Astrocyte (in vitro differentiated cells and primary cell): ENCODE measurements around the gene ELMO1. TPM values are rescaled to one million over a fixed set of nuclear protein-coding genes. Genes with fewer than 3 reads are reported as not detected.

Source experiments
- DNase-seq: peaks from one replicate; pipeline ENCODE4 v3.0.0-alpha.2; 2010; ENCODE audit warnings: low read depth
- FAIRE-seq: peaks from 2 replicates; lab custom pipeline; 2011; peaks lifted over from hg19 to GRCh38; lab: Jason Lieb, UNC
- H2AFZ ChIP-seq: 2 replicates; pipeline ENCODE4 v1.6.0; 2012; ENCODE audit warnings: low read depth, low read length, inconsistent platforms
- H3K27ac ChIP-seq: 2 replicates; pipeline ENCODE4 v1.5.1; 2011; ENCODE audit warnings: low read depth, low read length, inconsistent platforms
- H3K27me3 ChIP-seq: 2 replicates; pipeline ENCODE4 v1.6.0; 2011; ENCODE audit warnings: low read length, inconsistent platforms; ENCODE audit not compliant: insufficient read depth
- H3K36me3 ChIP-seq: 2 replicates; pipeline ENCODE4 v1.5.1; 2011; ENCODE audit warnings: low read length, inconsistent platforms; ENCODE audit not compliant: insufficient read depth
- H3K4me1 ChIP-seq: 2 replicates; pipeline ENCODE4 v1.5.1; 2011; ENCODE audit warnings: low read length, inconsistent platforms; ENCODE audit not compliant: insufficient read depth
- H3K4me2 ChIP-seq: 2 replicates; pipeline ENCODE4 v1.6.0; 2012; ENCODE audit warnings: low read length, inconsistent platforms
- H3K4me3 ChIP-seq: 2 replicates; pipeline ENCODE4 v1.5.1; 2011; ENCODE audit warnings: low read depth, mild to moderate bottlenecking, low read length, inconsistent platforms; ENCODE audit not compliant: insufficient read depth
- H3K79me2 ChIP-seq: 2 replicates; pipeline ENCODE4 v1.6.0; 2012; ENCODE audit warnings: mild to moderate bottlenecking, low read length, inconsistent platforms; ENCODE audit not compliant: insufficient read depth
- H3K9ac ChIP-seq: 2 replicates; pipeline ENCODE4 v1.6.0; 2012; ENCODE audit warnings: mild to moderate bottlenecking, low read length, inconsistent platforms
- H3K9me3 ChIP-seq: 2 replicates; pipeline ENCODE4 v1.5.1; 2012; ENCODE audit warnings: low read depth, mild to moderate bottlenecking, low read length, inconsistent platforms; ENCODE audit not compliant: insufficient read depth
- H4K20me1 ChIP-seq: 2 replicates; pipeline ENCODE4 v1.6.0; 2012; ENCODE audit warnings: low read length, inconsistent platforms; ENCODE audit not compliant: insufficient read depth
- H3K27ac Mint-ChIP-seq: one replicate; pipeline ENCODE4 v1.8.0; 2021; ENCODE audit warnings: mild to moderate bottlenecking, mixed read lengths; ENCODE audit not compliant: unreplicated experiment
- H3K27me3 Mint-ChIP-seq: one replicate; pipeline ENCODE4 v1.8.0; 2021; ENCODE audit warnings: low read depth, mixed read lengths; ENCODE audit not compliant: unreplicated experiment
- H3K36me3 Mint-ChIP-seq: one replicate; pipeline ENCODE4 v1.8.0; 2021; ENCODE audit warnings: low read depth, mixed read lengths; ENCODE audit not compliant: unreplicated experiment
- H3K4me1 Mint-ChIP-seq: one replicate; pipeline ENCODE4 v1.8.0; 2021; ENCODE audit warnings: low read depth, mixed read lengths; ENCODE audit not compliant: unreplicated experiment
- H3K4me3 Mint-ChIP-seq: one replicate; pipeline ENCODE4 v1.8.0; 2021; ENCODE audit warnings: mild to moderate bottlenecking, moderate library complexity, mixed read lengths; ENCODE audit not compliant: unreplicated experiment
- H3K9me3 Mint-ChIP-seq: one replicate; pipeline ENCODE4 v1.8.0; 2021; ENCODE audit warnings: mild to moderate bottlenecking, mixed read lengths; ENCODE audit not compliant: unreplicated experiment
- EZH2 ChIP-seq: IDR thresholded peaks from 2 replicates; pipeline ENCODE4 v1.6.1; 2012; ENCODE audit warnings: mild to moderate bottlenecking, low read length, inconsistent platforms; ENCODE audit not compliant: insufficient read depth
- total RNA-seq: library from RNA; stranded (reverse); gene quantifications from 2 replicates; pipeline ENCODE4 v1.2.1, GENCODE V29; 2021
- TF ChIP-seq, protein P1 (sequence below): IDR thresholded peaks from 2 replicates; pipeline ENCODE4 v1.5.1; 2011; ENCODE audit warnings: low read depth, mild to moderate bottlenecking, inconsistent platforms, low read length, moderate library complexity; ENCODE audit not compliant: insufficient read depth

ELMO1 gene
- total RNA-seq, 1 donor from 2014 or later = 20.4 TPM

DNA sequence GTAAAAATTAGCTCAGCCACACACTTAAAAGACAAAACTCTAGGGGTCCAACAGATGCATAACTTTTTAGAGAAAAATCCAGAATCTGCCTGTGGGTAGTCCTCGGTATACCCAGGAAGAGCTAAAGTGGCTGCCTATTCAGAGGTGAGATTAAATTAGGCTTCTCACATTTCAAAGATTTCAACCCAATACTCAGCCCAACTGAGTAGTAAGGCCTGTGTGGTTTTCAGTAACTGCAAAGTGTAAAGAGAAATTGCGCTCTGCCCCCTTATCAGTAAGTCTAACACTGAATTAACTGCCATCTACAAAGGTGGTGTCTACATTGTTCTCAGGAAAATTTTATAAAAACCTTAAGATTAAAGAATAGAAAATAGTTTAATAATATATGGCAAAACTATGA lies 88.2 kb downstream of the ELMO1 start:
- TF ChIP-seq, protein P1, sequence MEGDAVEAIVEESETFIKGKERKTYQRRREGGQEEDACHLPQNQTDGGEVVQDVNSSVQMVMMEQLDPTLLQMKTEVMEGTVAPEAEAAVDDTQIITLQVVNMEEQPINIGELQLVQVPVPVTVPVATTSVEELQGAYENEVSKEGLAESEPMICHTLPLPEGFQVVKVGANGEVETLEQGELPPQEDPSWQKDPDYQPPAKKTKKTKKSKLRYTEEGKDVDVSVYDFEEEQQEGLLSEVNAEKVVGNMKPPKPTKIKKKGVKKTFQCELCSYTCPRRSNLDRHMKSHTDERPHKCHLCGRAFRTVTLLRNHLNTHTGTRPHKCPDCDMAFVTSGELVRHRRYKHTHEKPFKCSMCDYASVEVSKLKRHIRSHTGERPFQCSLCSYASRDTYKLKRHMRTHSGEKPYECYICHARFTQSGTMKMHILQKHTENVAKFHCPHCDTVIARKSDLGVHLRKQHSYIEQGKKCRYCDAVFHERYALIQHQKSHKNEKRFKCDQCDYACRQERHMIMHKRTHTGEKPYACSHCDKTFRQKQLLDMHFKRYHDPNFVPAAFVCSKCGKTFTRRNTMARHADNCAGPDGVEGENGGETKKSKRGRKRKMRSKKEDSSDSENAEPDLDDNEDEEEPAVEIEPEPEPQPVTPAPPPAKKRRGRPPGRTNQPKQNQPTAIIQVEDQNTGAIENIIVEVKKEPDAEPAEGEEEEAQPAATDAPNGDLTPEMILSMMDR = no peak
- no peak for TF ChIP-seq EZH2
- Histone ChIP-seq H3K9ac (no peak overlapping the region), H3K9me3 (no peaks in the 10 kb centered on the region), H3K36me3 (no peaks in the 10 kb centered on the region), H2AFZ (no peak overlapping the region), H3K4me1 (no peaks in the 10 kb centered on the region), H3K4me2 (no peak overlapping the region), H3K27me3 (no peaks in the 10 kb centered on the region), H3K4me3 (no peak overlapping the region), H3K79me2 (no peaks in the 10 kb centered on the region), H3K27ac (no peak overlapping the region), H4K20me1 (no peaks in the 10 kb centered on the region)
- peaks cover 13% of the 10 kb centered on the region for H3K4me1 Mint-ChIP-seq
- no peak overlapping the region for H3K27ac Mint-ChIP-seq
- no peaks in the 10 kb centered on the region for H3K9me3 Mint-ChIP-seq
- no peaks in the 10 kb centered on the region for H3K27me3 Mint-ChIP-seq
- DNase-seq (no peak), FAIRE-seq (no peak)
- no peaks in the 10 kb centered on the region for H3K36me3 Mint-ChIP-seq
- H3K4me3 Mint-ChIP-seq = no peak overlapping the region

DNA sequence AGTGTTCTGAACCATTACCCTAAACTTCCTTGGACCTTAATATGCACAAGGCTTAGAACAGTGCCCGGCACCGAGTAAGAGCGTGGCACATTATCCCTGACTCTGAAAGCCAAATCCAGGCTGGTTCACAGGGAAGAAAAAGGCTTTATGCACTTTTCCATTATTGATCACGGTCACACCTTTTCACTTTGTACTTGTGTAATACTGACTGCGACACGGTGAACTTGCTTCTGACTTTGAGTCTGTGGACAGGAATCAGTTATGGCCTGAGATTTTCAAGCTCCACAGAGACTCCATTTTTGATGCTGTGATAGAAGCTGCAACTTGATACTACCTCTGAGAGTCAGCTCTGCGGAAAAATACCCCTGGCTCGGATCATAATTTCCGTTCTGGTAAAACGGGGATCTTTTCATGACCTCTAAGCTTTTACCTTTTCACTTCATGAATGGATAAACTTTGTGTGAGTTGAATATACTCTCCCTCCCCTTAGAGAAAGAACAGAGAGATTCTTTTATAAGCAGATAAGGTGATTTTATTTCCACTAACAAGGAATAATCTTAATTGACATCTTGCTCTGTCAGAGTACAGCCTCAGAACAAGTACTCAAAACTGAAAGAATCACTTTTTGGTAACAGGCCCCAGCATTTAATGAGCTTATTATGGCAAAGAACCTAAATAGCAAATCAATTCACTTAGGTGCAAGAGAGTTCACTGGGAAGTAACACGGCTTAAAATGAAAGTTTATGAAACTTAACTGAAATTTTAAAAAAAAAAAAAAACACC lies 88.8 kb downstream of the ELMO1 start:
- no peak overlapping the region for H3K4me3 Mint-ChIP-seq
- H3K27me3 Mint-ChIP-seq = no peaks in the 10 kb centered on the region
- no peaks in the 10 kb centered on the region for H3K4me1 ChIP-seq
- no peaks in the 10 kb centered on the region for H3K9me3 Mint-ChIP-seq
- no peak for TF ChIP-seq EZH2
- TF ChIP-seq, protein P1 = no peak
- FAIRE-seq (no peak), DNase-seq (no peak)
- H3K27ac ChIP-seq = no peak overlapping the region
- H3K79me2 ChIP-seq = no peaks in the 10 kb centered on the region
- H2AFZ ChIP-seq = no peak overlapping the region
- H4K20me1 ChIP-seq = no peaks in the 10 kb centered on the region
- no peaks in the 10 kb centered on the region for H3K36me3 ChIP-seq
- no peak overlapping the region for H3K9ac ChIP-seq
- H3K27ac Mint-ChIP-seq = no peak overlapping the region
- peaks cover 19% of the 10 kb centered on the region for H3K4me1 Mint-ChIP-seq
- H3K4me2 ChIP-seq = peak overlapping the region; percentile 1
- no peaks in the 10 kb centered on the region for H3K36me3 Mint-ChIP-seq
- no peaks in the 10 kb centered on the region for H3K27me3 ChIP-seq
- no peak overlapping the region for H3K4me3 ChIP-seq
- no peaks in the 10 kb centered on the region for H3K9me3 ChIP-seq

DNA sequence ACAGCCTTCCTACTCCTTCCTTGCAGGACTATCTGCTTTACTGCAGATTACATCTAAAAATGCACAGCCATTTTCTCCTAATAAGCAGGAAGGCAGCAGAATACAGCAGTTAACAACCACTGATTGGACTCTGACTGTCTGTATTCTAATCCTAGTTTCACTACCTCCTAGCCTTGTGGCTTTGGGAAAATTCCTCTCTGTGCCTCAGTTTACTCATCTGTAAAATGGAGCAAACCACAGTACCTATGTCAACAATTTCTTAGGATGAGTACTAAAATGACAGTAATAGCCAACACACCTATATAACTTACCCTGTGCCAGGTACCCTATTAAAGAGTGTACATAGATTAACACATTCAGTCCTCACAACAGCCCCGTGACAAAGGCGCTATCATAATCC lies 89.5 kb downstream of the ELMO1 start:
- DNase-seq = no peak
- Histone ChIP-seq H3K36me3 (no peaks in the 10 kb centered on the region), H3K27ac (no peak overlapping the region), H3K9me3 (no peaks in the 10 kb centered on the region), H4K20me1 (no peaks in the 10 kb centered on the region), H3K9ac (no peak overlapping the region), H3K79me2 (no peaks in the 10 kb centered on the region), H3K4me2 (no peak overlapping the region), H3K27me3 (no peaks in the 10 kb centered on the region), H3K4me1 (no peaks in the 10 kb centered on the region), H2AFZ (no peak overlapping the region), H3K4me3 (no peak overlapping the region)
- no peaks in the 10 kb centered on the region for H3K27me3 Mint-ChIP-seq
- H3K4me3 Mint-ChIP-seq = no peak overlapping the region
- H3K36me3 Mint-ChIP-seq = no peaks in the 10 kb centered on the region
- peaks cover 26% of the 10 kb centered on the region for H3K4me1 Mint-ChIP-seq
- no peak for FAIRE-seq
- H3K9me3 Mint-ChIP-seq = no peaks in the 10 kb centered on the region
- H3K27ac Mint-ChIP-seq = no peak overlapping the region
- no peak for TF ChIP-seq EZH2
- TF ChIP-seq, protein P1 = no peak
